ENCODE data around the gene ATP9A.

DNA sequence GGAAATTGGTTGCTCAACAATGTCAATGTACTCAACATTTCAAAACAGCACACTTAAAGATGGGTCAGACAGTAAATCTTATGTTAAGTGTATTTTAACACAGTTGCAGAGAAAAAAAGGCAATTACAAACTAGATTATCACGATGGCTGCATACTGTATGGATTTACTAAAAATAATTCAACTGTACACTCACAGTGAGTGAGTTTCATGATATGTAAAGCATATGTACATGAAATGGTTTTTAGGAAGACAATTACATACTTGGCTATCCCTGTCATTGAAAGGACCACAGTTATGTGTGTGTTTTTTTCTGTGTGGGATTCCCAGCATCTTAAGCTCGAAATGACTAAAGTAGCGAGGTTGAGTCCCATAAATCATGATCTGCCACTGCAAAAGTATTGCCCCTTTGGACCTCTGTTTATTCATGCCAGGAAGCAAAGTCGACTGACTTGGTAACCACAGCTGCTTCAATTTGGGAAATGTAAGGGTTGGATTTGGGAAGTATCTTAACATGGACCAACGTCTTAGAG is 39.6 kb upstream of the ATP9A start:
- TF ChIP-seq, protein P1, sequence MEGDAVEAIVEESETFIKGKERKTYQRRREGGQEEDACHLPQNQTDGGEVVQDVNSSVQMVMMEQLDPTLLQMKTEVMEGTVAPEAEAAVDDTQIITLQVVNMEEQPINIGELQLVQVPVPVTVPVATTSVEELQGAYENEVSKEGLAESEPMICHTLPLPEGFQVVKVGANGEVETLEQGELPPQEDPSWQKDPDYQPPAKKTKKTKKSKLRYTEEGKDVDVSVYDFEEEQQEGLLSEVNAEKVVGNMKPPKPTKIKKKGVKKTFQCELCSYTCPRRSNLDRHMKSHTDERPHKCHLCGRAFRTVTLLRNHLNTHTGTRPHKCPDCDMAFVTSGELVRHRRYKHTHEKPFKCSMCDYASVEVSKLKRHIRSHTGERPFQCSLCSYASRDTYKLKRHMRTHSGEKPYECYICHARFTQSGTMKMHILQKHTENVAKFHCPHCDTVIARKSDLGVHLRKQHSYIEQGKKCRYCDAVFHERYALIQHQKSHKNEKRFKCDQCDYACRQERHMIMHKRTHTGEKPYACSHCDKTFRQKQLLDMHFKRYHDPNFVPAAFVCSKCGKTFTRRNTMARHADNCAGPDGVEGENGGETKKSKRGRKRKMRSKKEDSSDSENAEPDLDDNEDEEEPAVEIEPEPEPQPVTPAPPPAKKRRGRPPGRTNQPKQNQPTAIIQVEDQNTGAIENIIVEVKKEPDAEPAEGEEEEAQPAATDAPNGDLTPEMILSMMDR (IDR thresholded peaks at IDR 0.05), result no peak
- no peak for TF ChIP-seq POLR2A (IDR thresholded peaks at IDR 0.05)

Data from testis (tissue), 2 donors.